Esophagus muscularis mucosa (tissue), 3 donors: Measurements from ENCODE around the gene MAD1L1.

Experiments
- POLR2AphosphoS5 ChIP-seq, 2 donors: sonication (generic); formaldehyde crosslinking; IDR thresholded peaks; one replicate each; pipeline ENCODE4 v1.6.1; 2017; ENCODE audit warnings: antibody characterized with exemption in 2 of 2
- TF ChIP-seq, protein P1 (sequence below), 3 experiments: fragments of 200-600 bp in 2 of 3; fragments of 450-650 bp in 1 of 3; sonication (generic) in 2 of 3; IDR thresholded peaks; one replicate each; pipeline ENCODE4 v1.5.1; 2017 to 2019; ENCODE audit warnings: antibody characterized with exemption in 3 of 3, mild to moderate bottlenecking in 2 of 3, moderate library complexity in 1 of 3

DNA sequence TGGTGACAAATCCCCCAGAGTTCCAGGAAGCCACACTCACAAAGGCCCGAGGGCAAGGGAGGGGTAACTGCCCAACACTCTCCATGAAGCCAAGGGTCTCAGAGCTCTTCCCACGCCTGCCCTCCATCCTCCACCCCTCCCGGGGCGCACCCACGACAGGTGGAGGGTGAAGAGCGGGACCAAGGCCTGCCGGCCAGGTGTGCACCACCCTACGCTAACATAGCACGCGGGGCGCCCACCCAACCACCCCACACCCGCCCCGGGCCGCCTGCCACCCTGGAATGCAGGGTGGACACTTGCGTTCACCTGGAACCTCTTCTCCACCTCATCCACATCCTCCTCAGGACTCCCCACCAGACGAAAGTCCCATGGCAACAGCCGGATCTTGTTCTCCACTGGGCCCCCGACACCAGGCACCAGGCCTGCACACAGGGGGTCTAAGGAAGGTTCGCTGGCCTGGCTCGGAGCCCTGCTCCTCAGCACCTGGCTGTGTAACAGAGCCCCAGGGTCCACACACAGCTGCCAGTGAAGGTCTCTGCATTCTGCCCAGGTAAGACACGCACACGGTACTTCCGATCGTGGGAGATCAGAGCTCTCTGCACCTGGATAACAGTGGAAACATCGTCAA, 32.7 kb downstream of the MAD1L1 start:
- TF ChIP-seq, protein P1, sequence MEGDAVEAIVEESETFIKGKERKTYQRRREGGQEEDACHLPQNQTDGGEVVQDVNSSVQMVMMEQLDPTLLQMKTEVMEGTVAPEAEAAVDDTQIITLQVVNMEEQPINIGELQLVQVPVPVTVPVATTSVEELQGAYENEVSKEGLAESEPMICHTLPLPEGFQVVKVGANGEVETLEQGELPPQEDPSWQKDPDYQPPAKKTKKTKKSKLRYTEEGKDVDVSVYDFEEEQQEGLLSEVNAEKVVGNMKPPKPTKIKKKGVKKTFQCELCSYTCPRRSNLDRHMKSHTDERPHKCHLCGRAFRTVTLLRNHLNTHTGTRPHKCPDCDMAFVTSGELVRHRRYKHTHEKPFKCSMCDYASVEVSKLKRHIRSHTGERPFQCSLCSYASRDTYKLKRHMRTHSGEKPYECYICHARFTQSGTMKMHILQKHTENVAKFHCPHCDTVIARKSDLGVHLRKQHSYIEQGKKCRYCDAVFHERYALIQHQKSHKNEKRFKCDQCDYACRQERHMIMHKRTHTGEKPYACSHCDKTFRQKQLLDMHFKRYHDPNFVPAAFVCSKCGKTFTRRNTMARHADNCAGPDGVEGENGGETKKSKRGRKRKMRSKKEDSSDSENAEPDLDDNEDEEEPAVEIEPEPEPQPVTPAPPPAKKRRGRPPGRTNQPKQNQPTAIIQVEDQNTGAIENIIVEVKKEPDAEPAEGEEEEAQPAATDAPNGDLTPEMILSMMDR (IDR thresholded peaks at IDR 0.05), result no peak
- TF ChIP-seq POLR2AphosphoS5 (IDR thresholded peaks at IDR 0.05), result no peak
